Measurements from ENCODE around the gene TLR9. TPM values are rescaled to one million over a fixed set of nuclear protein-coding genes. Genes with fewer than 3 reads are reported as not detected.
A peak's percentile ranks its signal among the peaks of the same experiment; 100 is the strongest.

TLR9 gene
- total and polyA plus RNA-seq, 9 of the 15 experiments (the other 6 are each of a cell fraction or from before 2014, with no cell fraction given) = not detected

DNA sequence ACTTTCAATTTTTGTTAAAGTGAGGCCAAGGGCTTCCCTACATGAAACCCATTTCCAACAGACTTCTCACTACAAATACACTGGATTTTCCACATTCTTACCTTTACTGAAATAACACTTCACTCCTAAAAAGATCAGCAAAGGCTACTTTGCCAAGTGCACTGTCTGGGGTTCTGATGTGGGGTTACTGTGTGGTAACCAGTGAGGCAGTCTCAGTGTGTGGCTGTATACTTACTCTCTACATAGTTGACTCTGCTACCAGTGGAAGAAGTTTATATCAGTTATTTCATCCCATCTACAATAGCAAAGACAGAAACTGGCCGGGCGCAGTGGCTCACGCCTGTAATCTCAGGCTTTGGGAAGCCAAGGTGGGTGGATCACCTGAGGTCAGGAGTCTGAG is 47.4 kb upstream of the TLR9 start:
- Histone ChIP-seq H2AFZ (ENCODE audit: low read depth, low read length) (no peak overlapping the region), H3K4me1 (replicated peaks in 1 of 2; ENCODE audit: control insufficient read depth in 2 of 2, insufficient read depth in 2 of 2, low read length in 2 of 2) (peaks cover 4 to 5% of the 10 kb centered on the region in 2 experiments; a peak in 4 of 5 replicates), H4K20me1 (replicated peaks; ENCODE audit: control insufficient read depth, insufficient read depth, low read length) (peaks cover 18% of the 10 kb centered on the region), H3K36me3 (ENCODE audit: control insufficient read depth, insufficient read depth, low read length) (peaks cover 74% of the 10 kb centered on the region), H3K27ac (ENCODE audit: extremely low read depth, low read depth, low read length) (0 out of 3 replicates have a peak overlapping the region, but pooled peaks have one; percentile 40), H3K27me3 (ENCODE audit: control insufficient read depth in 2 of 2, insufficient read depth in 2 of 2, low read length in 2 of 2) (no peaks in the 10 kb centered on the region), H3K79me2 (ENCODE audit: control insufficient read depth, insufficient read depth, low read length) (peaks cover 97% of the 10 kb centered on the region), H3K9me3 (replicated peaks; ENCODE audit: control insufficient read depth, insufficient read depth, low read depth, low read length) (no peaks in the 10 kb centered on the region), H3K9ac (ENCODE audit: insufficient read depth in 1 of 2, low read depth in 2 of 2, low read length in 2 of 2) (no peak overlapping the region), H3K4me3 (no peak overlapping the region), H3K9me1 (ENCODE audit: control insufficient read depth, insufficient read depth, low read length) (peaks cover 2% of the 10 kb centered on the region), H3K4me2 (ENCODE audit: insufficient read depth, low read length) (no peak overlapping the region)
- DNase-seq (ENCODE audit: extremely low read depth in 1 of 4, low spot score in 3 of 4) = no peak
- FAIRE-seq = peak; percentile 11
- intact Hi-C loops (cut with micrococcal nuclease) = no loop called here
- WGBS (ENCODE audit: insufficient coverage, low coverage, missing lambda C conversion rate) = 95% methylated on average over 3 of the region's 3 CpGs
- in situ Hi-C loops (cut with MboI) = no loop called here
- ChIA-PET CTCF (ENCODE audit: low intra/inter-chr PET ratio) (no interaction called here), POLR2A (interaction anchor here (0.6 kb wide), 1 partner anchor 1920 kb away, joined by 3 read pairs; no protein-coding TSS in a partner anchor)
- BruUV-seq (replicated peaks) = no TSS peak
- TF ChIP-seq ZFP36 (IDR thresholded peaks at IDR 0.05; ENCODE audit: low read depth, low read length, partially characterized antibody) (no peak), ZNF347 (CRISPR knock-in tag; IDR thresholded peaks at IDR 0.05; ENCODE audit: low read depth) (no peak), BRCA1 (IDR thresholded peaks at IDR 0.05) (no peak), BRCA1 (CRISPR knock-in tag; IDR thresholded peaks at IDR 0.05) (no peak), ZNF280A (IDR thresholded peaks at IDR 0.05; ENCODE audit: low read depth, partially characterized antibody) (no peak), ETV5 (CRISPR knock-in tag; IDR thresholded peaks at IDR 0.05; ENCODE audit: low read depth) (no peak), HDGF (IDR thresholded peaks at IDR 0.05) (no peak), ZBTB2 (IDR thresholded peaks at IDR 0.05) (no peak), NONO (IDR thresholded peaks at IDR 0.05; ENCODE audit: low read depth in 2 of 2, low read length in 1 of 2) (no peak), ZNF133 (CRISPR knock-in tag; IDR thresholded peaks at IDR 0.05) (no peak), CCNT2 (IDR thresholded peaks at IDR 0.05; ENCODE audit: borderline replicate concordance, extremely low read depth, insufficient read length, low read depth, low read length) (no peak), ELF4 (CRISPR knock-in tag; IDR thresholded peaks at IDR 0.05) (no peak), ZNF717 (CRISPR knock-in tag; IDR thresholded peaks at IDR 0.05) (no peak), ZNF146 (CRISPR knock-in tag; IDR thresholded peaks at IDR 0.05; ENCODE audit: unreplicated experiment) (no peak), ZNF551 (CRISPR knock-in tag; IDR thresholded peaks at IDR 0.05) (no peak), TOE1 (IDR thresholded peaks at IDR 0.05; ENCODE audit: borderline replicate concordance) (no peak), TOE1 (CRISPR knock-in tag; IDR thresholded peaks at IDR 0.05; ENCODE audit: borderline replicate concordance, low read depth) (no peak), RUNX1 (IDR thresholded peaks at IDR 0.05; ENCODE audit: low read depth) (no peak)
- no peak for ATAC-seq

Measured in K562 (cell line).